ENCODE measurements around the gene PRPH.

PRPH gene

DNA sequence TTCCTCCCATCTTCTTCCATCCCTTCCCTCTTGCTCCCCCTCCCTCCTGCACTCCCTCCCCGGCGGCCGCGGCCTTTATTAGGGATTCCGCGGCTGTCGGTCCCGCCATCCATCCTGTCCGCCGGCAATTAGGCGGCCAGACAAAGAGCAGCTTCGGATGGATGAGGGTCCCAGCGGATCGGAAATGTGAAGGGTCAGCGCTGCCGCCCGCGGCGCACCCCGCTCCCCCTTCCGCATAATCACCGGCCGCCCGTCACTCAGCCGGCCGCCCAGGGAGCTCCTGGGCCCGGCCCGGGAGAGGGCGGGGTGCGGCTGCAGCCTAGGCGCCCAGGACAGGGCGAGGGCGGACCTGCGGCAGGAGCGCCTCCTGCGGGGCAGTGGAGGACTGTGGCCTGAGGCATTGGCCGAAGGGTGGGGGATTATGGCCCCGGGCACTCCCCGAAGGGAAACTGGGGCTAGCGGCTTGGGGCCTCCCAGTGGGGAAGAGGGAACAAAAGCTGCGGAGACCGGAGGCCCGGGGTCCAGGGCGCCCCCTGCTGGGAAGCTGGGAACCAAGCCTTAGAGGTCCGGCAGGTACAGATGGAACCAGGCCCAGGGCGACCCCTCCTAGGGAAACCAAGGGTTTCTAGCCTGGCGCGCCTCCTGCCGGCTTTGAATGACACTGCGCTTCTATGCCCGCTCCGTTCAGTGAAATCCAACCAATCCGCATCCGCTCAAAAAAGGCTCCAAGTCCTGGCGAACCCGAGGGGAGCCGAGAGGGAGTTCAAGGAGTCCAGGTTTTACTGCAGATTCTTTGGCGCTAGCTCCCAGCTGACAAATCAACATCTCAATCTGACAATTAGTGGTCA lies 47.3 kb downstream of the PRPH start:
- TF ChIP-seq, protein P1, sequence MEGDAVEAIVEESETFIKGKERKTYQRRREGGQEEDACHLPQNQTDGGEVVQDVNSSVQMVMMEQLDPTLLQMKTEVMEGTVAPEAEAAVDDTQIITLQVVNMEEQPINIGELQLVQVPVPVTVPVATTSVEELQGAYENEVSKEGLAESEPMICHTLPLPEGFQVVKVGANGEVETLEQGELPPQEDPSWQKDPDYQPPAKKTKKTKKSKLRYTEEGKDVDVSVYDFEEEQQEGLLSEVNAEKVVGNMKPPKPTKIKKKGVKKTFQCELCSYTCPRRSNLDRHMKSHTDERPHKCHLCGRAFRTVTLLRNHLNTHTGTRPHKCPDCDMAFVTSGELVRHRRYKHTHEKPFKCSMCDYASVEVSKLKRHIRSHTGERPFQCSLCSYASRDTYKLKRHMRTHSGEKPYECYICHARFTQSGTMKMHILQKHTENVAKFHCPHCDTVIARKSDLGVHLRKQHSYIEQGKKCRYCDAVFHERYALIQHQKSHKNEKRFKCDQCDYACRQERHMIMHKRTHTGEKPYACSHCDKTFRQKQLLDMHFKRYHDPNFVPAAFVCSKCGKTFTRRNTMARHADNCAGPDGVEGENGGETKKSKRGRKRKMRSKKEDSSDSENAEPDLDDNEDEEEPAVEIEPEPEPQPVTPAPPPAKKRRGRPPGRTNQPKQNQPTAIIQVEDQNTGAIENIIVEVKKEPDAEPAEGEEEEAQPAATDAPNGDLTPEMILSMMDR (IDR thresholded peaks at IDR 0.05; ENCODE audit: low read depth, low read length) = peak; percentile 89
- peaks cover 20% of the 10 kb centered on the region for H3K4me1 ChIP-seq
- peak; percentile 97 for DNase-seq
- H3K36me3 ChIP-seq = no peaks in the 10 kb centered on the region
- H3K4me3 ChIP-seq (ENCODE audit: low read depth, low read length) = peak overlapping the region; percentile 57
- peaks cover 20% of the 10 kb centered on the region for H3K27me3 ChIP-seq
- no peaks in the 10 kb centered on the region for H3K9me3 ChIP-seq

DNA sequence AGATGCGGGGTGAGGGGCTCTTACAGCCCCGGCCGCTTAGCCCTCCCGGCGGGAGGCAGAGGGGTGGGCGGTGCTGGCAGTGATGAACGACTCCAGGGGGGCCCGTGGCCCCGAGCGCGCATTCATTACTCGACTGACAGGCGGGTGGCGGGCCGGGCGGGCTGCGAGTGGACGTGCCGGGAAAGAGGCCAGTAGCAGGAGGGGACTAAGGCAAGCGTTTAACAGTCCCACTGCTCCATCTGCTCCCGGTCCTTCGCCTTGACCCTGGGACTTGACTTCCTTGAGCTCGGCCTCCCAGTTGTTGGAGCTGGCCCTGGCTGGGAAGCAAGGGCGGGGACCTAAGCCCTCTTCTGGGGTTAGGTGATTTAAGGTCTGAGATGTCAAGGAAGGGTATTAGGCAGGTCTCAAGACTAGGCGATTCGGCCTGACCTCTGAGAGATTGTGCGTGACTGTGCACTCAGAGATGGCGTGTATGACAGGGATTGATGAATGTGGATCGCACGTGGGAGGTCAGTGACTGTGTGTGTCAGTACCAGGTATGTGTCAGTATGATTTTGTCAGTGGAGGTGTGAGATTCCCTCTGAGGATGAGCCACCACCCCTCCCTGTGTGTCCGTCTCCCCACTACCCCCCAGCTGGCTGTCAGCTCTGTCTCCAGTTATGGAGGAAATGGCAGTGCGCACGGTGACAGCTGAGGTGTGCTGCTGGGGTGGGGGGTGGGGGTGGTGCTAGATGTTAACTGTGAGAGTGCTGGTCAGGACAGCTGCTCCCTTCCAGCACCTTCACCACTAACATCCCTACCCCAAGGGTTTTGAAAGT lies 48.2 kb downstream of the PRPH start:
- no peaks in the 10 kb centered on the region for H3K9me3 ChIP-seq
- TF ChIP-seq, protein P1 (IDR thresholded peaks at IDR 0.05; ENCODE audit: low read depth, low read length) = no peak
- no peak for DNase-seq
- no peaks in the 10 kb centered on the region for H3K36me3 ChIP-seq
- H3K4me1 ChIP-seq = peaks cover 19% of the 10 kb centered on the region
- H3K4me3 ChIP-seq (ENCODE audit: low read depth, low read length) = peak overlapping the region; percentile 57
- H3K27me3 ChIP-seq = peaks cover 20% of the 10 kb centered on the region

DNA sequence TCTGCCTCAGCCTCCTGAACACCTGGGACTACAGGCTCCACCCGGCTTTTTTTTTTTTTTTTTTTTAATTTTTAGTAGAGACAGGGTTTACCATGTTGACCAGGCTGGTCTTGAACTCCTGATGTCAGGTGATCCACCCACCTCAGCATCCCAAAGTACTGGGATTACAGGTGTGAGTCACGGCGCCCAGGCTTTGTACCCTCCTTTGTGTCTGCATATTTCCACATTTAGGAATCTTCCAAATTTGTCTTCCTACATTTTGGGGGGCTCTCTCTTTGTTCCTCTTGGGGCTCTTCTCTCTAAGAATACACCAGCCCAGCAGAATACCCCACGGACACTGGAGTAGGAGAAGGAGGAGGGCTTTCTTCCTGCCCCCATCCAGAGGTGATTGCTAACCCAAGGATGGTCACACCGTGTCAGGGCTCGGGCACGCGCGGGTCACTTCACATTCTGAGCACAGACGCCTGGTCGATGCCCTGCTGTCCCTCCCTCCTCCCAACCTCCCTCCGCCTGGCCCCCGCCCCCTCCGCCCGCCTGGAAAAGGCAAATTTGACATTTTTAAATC lies 49.6 kb downstream of the PRPH start:
- no peaks in the 10 kb centered on the region for H3K36me3 ChIP-seq
- no peaks in the 10 kb centered on the region for H3K9me3 ChIP-seq
- DNase-seq = no peak
- peak overlapping the region; percentile 58 for H3K4me3 ChIP-seq (ENCODE audit: low read depth, low read length)
- peaks cover 12% of the 10 kb centered on the region for H3K4me1 ChIP-seq
- TF ChIP-seq, protein P1 (IDR thresholded peaks at IDR 0.05; ENCODE audit: low read depth, low read length) = no peak
- peaks cover 20% of the 10 kb centered on the region for H3K27me3 ChIP-seq

DNA sequence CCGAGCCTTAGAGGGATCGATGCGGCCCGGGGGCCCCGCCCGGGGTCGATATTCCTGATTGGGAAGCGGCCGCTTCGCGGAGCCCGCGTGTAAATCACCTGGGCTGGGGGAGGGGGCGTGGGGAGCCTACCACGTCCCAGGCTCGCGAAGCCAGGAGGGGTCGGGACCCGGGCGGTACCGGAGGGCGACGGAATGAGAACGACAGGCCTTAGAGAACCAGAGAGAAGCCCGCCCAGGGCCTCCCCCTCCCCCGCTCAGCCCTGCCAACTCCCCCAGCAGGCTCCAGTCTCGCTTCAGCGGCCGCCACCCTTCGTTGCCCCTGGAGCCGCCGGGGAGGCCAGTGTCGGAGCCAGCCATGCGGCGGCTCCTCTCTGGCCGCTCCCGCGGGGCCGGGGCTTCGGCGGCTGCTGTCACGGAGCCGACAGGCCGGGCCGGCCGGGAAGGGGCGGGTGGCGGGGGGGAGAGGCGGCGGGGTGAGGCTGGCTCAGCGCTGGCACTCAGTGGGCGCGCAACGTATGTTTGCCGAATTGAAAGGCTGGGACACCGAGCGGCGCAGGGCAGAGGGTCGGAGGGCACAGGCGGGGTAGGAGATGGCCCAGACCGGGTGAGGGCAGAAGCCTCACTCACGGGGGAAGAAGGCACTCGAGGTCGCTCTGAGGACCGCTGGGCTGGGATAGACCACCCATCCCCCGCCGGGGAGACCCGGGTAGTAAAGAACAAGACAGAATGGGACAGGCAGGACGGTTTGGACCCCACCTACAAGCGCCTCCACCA lies 50.3 kb downstream of the PRPH start:
- H3K4me3 ChIP-seq (ENCODE audit: low read depth, low read length) = peak overlapping the region; percentile 58

DNA sequence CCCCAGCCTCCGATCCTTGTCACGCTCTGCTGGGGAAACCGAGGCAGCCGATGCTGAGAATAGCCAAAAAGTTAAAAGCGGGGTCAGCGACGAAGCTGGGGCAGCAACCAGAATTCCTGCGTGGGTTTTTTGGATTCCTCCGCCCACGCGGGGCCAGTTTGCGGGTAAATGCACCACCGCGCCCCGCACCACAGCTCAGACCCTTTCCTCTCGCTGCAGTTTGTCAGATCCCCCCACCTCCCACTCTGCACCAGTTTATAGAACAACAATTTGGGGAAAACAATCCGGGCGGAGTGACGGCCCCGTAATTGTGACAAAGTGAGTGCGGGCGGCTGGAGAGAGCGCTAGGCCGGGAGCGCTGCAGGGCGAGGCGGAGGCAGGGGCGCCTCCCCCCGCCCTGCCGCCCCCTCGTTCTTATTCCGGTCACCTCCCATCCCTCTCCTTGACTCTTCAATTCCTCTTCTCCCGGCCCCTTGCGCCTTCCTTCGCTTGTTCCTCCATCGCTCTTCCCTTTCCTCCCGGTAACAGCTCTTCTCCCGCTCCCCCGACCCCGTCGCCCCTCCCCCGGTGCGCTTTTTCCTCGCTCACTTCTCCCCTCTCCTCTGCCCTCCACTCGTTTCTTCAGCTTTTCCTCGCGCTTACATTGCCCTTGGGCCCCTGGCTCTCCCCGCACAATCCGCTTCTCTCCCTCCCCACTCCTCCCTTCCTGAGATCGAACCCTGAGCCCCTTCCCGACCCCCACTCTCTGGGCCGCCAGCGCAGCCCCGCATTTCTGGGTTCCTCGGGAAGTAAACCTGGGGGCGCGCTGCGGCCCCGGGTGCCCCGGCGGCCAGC lies 51.1 kb downstream of the PRPH start:
- Histone ChIP-seq H3K4me3 (ENCODE audit: low read depth, low read length) (peak overlapping the region; percentile 58), H3K36me3 (no peaks in the 10 kb centered on the region), H3K4me1 (peaks cover 8% of the 10 kb centered on the region), H3K9me3 (no peaks in the 10 kb centered on the region), H3K27me3 (peaks cover 20% of the 10 kb centered on the region)
- DNase-seq = no peak
- TF ChIP-seq, protein P1 (IDR thresholded peaks at IDR 0.05; ENCODE audit: low read depth, low read length) = no peak

More for the DNA sequence above, 50.3 kb downstream of the PRPH start:
- TF ChIP-seq, protein P1 (IDR thresholded peaks at IDR 0.05; ENCODE audit: low read depth, low read length) = no peak
- peaks cover 8% of the 10 kb centered on the region for H3K4me1 ChIP-seq
- H3K27me3 ChIP-seq = peaks cover 20% of the 10 kb centered on the region
- H3K36me3 ChIP-seq = no peaks in the 10 kb centered on the region
- no peaks in the 10 kb centered on the region for H3K9me3 ChIP-seq
- peak; percentile 91 for DNase-seq

Data from BE2C (cell line).